ENCODE results near the gene KLRK1.

DNA sequence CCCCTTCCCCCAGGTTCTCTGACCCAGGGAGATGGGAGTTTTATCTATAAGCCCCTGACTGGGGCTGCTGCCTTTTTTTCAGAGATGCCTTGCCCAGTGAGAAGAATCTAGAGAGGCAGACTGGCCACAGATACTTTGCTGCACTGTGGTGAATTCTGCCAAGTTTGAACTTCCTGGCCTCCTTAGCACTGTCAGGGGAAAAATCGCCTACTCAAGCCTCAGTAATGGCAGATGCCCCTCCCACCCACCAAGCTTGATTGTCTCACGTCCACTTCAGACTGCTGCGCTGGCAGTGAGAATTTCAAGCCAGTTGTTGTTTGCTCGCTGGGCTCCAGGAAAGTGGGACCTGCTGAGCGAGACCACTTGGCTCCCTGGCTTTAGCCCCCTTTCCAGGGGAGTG, 31.7 kb downstream of the KLRK1 start:
- TF ChIP-seq EZH2 (IDR thresholded peaks at IDR 0.05) (no peak), CTCF (IDR thresholded peaks at IDR 0.05 in 2 of 3, conservative IDR thresholded peaks at IDR 0.05 in 1 of 3; ENCODE audit: borderline replicate concordance in 1 of 3, insufficient read depth in 1 of 3, low read depth in 2 of 3, low read length in 2 of 3) (no peak), REST (IDR thresholded peaks at IDR 0.05; ENCODE audit: low read depth) (no peak), JUND (IDR thresholded peaks at IDR 0.05) (no peak), POLR2A (IDR thresholded peaks at IDR 0.05; ENCODE audit: borderline replicate concordance, extremely low read depth, insufficient read depth, insufficient read length) (no peak), TCF7L2 (IDR thresholded peaks at IDR 0.05; ENCODE audit: borderline replicate concordance, extremely low read depth, insufficient read depth, insufficient read length) (no peak)
- TF ChIP-seq, protein P1, sequence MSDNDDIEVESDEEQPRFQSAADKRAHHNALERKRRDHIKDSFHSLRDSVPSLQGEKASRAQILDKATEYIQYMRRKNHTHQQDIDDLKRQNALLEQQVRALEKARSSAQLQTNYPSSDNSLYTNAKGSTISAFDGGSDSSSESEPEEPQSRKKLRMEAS (IDR thresholded peaks at IDR 0.05): no peak

Measured in HCT116 (cell line).